K562 (cell line): ENCODE measurements around the gene VDAC1. TPM values are rescaled to one million over a fixed set of nuclear protein-coding genes. Genes with fewer than 3 reads are reported as not detected.

Experiments used
- polyA plus RNA-seq, 8 experiments: library from polyadenylated mRNA; depleted of rRNA in 4 of 8; stranded (reverse) in 5 of 8; unstranded in 3 of 8; fragments of >200 nt; fragmentation: Nextera tagmentation in 2 of 8; fragmentation: Illumina TruSeq in 1 of 8; extraction: Ambion mirVana in 2 of 8; extraction: Trizol in 1 of 8; gene quantifications; 2 replicates each; pipeline versions ENCODE4 v1.2.1 to v1.2.3, GENCODE V29; 2011 to 2014; ENCODE audit warnings: inconsistent platforms in 1 of 8, missing spikeins in 1 of 8
- total RNA-seq, 7 experiments: library from RNA; depleted of rRNA in 6 of 7; stranded (reverse); fragments of >200 nt in 6 of 7; fragmentation: Illumina TruSeq in 2 of 7; extraction: Trizol in 2 of 7; gene quantifications; 2 replicates each; pipeline versions ENCODE4 v1.2.1 to v1.2.3, GENCODE V29; 2011 to 2021; ENCODE audit warnings: low replicate concordance in 1 of 7
- TF ChIP-seq, protein P1 (sequence below): fragments of 250-450 bp; sonication (Bioruptor Pico); IDR thresholded peaks from 2 replicates; pipeline ENCODE4 v1.4.0; 2020
- TF ChIP-seq, protein P2 (sequence below): sonication (generic); formaldehyde crosslinking; IDR thresholded peaks from 2 replicates; pipeline ENCODE4 v1.8.0; 2022; ENCODE audit warnings: missing genetic modification reagents, mild to moderate bottlenecking, moderate library complexity, borderline replicate concordance

VDAC1 gene
- total and polyA plus RNA-seq, 9 of the 15 experiments (the other 6 are each of a cell fraction or from before 2014, with no cell fraction given): 168 to 366 (median 293) TPM

DNA sequence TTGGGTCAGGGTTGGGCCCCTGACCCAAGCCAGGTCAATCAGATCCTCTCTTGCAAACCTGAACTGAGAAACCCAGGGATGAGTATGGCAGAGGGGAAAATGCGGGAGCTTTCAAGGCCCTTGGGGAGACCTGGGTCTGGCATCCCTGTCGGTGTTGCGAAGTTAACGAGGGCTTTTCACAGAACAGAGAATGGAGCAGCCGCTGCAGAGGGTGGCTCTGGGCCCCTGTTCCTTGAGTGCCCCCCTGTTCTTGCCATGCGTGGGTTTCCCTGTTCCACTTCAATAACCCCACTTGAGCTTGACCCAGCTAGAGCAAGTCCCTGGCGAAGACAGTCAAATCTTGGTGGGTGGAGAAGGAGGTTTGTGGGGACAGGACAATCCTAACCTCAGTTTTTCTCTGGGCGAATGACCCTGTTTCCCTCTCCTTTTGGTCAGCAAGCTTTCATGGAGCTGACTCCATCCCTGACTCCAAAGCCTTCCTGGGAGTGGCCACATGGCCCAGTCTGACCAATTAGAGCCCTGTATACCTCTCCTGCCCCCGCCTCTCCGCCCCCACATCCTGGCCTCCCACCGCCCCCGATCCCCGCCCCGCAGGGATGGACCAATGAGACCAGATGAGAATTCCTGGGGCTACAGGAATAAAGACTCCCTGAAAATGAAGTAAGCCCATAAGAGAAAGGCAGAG is 2.9 kb upstream of the VDAC1 start (continued):
- TF ChIP-seq, protein P1, sequence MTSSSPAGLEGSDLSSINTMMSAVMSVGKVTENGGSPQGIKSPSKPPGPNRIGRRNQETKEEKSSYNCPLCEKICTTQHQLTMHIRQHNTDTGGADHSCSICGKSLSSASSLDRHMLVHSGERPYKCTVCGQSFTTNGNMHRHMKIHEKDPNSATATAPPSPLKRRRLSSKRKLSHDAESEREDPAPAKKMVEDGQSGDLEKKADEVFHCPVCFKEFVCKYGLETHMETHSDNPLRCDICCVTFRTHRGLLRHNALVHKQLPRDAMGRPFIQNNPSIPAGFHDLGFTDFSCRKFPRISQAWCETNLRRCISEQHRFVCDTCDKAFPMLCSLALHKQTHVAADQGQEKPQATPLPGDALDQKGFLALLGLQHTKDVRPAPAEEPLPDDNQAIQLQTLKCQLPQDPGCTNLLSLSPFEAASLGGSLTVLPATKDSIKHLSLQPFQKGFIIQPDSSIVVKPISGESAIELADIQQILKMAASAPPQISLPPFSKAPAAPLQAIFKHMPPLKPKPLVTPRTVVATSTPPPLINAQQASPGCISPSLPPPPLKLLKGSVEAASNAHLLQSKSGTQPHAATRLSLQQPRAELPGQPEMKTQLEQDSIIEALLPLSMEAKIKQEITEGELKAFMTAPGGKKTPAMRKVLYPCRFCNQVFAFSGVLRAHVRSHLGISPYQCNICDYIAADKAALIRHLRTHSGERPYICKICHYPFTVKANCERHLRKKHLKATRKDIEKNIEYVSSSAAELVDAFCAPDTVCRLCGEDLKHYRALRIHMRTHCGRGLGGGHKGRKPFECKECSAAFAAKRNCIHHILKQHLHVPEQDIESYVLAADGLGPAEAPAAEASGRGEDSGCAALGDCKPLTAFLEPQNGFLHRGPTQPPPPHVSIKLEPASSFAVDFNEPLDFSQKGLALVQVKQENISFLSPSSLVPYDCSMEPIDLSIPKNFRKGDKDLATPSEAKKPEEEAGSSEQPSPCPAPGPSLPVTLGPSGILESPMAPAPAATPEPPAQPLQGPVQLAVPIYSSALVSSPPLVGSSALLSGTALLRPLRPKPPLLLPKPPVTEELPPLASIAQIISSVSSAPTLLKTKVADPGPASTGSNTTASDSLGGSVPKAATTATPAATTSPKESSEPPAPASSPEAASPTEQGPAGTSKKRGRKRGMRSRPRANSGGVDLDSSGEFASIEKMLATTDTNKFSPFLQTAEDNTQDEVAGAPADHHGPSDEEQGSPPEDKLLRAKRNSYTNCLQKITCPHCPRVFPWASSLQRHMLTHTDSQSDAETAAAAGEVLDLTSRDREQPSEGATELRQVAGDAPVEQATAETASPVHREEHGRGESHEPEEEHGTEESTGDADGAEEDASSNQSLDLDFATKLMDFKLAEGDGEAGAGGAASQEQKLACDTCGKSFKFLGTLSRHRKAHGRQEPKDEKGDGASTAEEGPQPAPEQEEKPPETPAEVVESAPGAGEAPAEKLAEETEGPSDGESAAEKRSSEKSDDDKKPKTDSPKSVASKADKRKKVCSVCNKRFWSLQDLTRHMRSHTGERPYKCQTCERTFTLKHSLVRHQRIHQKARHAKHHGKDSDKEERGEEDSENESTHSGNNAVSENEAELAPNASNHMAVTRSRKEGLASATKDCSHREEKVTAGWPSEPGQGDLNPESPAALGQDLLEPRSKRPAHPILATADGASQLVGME: no peak
- TF ChIP-seq, protein P2, sequence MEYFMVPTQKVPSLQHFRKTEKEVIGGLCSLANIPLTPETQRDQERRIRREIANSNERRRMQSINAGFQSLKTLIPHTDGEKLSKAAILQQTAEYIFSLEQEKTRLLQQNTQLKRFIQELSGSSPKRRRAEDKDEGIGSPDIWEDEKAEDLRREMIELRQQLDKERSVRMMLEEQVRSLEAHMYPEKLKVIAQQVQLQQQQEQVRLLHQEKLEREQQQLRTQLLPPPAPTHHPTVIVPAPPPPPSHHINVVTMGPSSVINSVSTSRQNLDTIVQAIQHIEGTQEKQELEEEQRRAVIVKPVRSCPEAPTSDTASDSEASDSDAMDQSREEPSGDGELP: no peak
